Right atrium auricular region (tissue), 2 donors: Measurements from ENCODE around the gene ZNF496. TPM values are rescaled to one million over a fixed set of nuclear protein-coding genes. Genes with fewer than 3 reads are reported as not detected.
A peak's percentile ranks its signal among the peaks of the same experiment; 100 is the strongest.
"Not testable (repeated sequence)": the region's sequence is repeated elsewhere in the genome, so short reads cannot be mapped to it uniquely, and the experiment has no call there.

Experiments used
- DNase-seq: peaks from one replicate; pipeline ENCODE4 v3.0.0-alpha.2; 2019; ENCODE audit warnings: low spot score
- H3K27ac ChIP-seq, 2 donors: fragments of 200-600 bp; sonication (generic); 1 replicate in 1 of 2; 2 replicates in 1 of 2; pipeline ENCODE4 v1.5.1; 2016 to 2019
- H3K27me3 ChIP-seq, 2 donors: fragments of 200-600 bp; sonication (generic); one replicate each; pipeline versions ENCODE4 v1.5.1 to v1.6.0; 2017 to 2019
- H3K36me3 ChIP-seq: fragments of 200-600 bp; sonication (generic); one replicate; pipeline ENCODE4 v1.5.1; 2016
- H3K4me1 ChIP-seq, 2 donors: fragments of 200-600 bp; sonication (generic); one replicate each; pipeline versions ENCODE4 v1.5.1 to v1.6.0; 2017 to 2019
- H3K4me3 ChIP-seq, 2 donors: fragments of 200-600 bp; sonication (generic); 1 replicate in 1 of 2; 2 replicates in 1 of 2; pipeline ENCODE4 v1.5.1; 2017 to 2019; ENCODE audit warnings: mild to moderate bottlenecking in 1 of 2, moderate library complexity in 1 of 2
- H3K9me3 ChIP-seq, 2 donors: fragments of 200-600 bp; sonication (generic); one replicate each; pipeline ENCODE4 v1.5.1; 2019
- CTCF ChIP-seq, 2 donors: fragments of 200-600 bp; sonication (generic); IDR thresholded peaks; one replicate each; pipeline ENCODE4 v1.5.1; 2019; ENCODE audit warnings: antibody characterized with exemption in 2 of 2
- total RNA-seq, 2 donors: library from RNA; depleted of rRNA; stranded (reverse); fragments of >200 nt; gene quantifications; one replicate each; pipeline ENCODE4 v1.1.0, GENCODE V29; 2016

ZNF496 gene
- total RNA-seq, 2 donors from 2014 or later = 19.4 to 32.6 TPM

GRCh38 chr1:247293047-247293446 is 38.6 kb downstream of the ZNF496 start:
- no peaks in the 10 kb centered on the region for H3K9me3 ChIP-seq
- no peak for DNase-seq
- H3K27me3 ChIP-seq = no peaks in the 10 kb centered on the region
- TF ChIP-seq CTCF (IDR thresholded peaks at IDR 0.05) = no peak
- H3K27ac ChIP-seq = no peak overlapping the region
- no peaks in the 10 kb centered on the region for H3K36me3 ChIP-seq
- H3K4me3 ChIP-seq = no peak overlapping the region
- H3K4me1 ChIP-seq = no peaks in the 10 kb centered on the region

GRCh38 chr1:247291833-247292561 is 39.7 kb downstream of the ZNF496 start:
- no peaks in the 10 kb centered on the region for H3K9me3 ChIP-seq
- H3K27me3 ChIP-seq = no peaks in the 10 kb centered on the region
- H3K27ac ChIP-seq = no peak overlapping the region
- H3K36me3 ChIP-seq = no peaks in the 10 kb centered on the region
- H3K4me3 ChIP-seq = no peak overlapping the region
- no peaks in the 10 kb centered on the region for H3K4me1 ChIP-seq
- TF ChIP-seq CTCF (IDR thresholded peaks at IDR 0.05) = no peak
- DNase-seq = no peak

- no peak overlapping the region for H3K4me3 ChIP-seq
- no peaks in the 10 kb centered on the region for H3K4me1 ChIP-seq
- H3K27me3 ChIP-seq = no peaks in the 10 kb centered on the region
- no peaks in the 10 kb centered on the region for H3K9me3 ChIP-seq
- DNase-seq = no peak
- TF ChIP-seq CTCF (IDR thresholded peaks at IDR 0.05) = no peak
- no peaks in the 10 kb centered on the region for H3K36me3 ChIP-seq
- no peak overlapping the region for H3K27ac ChIP-seq
These were observed 40.5 kb downstream of the ZNF496 start for GRCh38 chr1:247291161-247291560.

- Histone ChIP-seq H3K36me3 (no peaks in the 10 kb centered on the region), H3K4me3 (no peak overlapping the region), H3K9me3 (no peaks in the 10 kb centered on the region), H3K27me3 (no peaks in the 10 kb centered on the region), H3K27ac (no peak overlapping the region), H3K4me1 (no peaks in the 10 kb centered on the region)
- no peak for TF ChIP-seq CTCF (IDR thresholded peaks at IDR 0.05)
- no peak for DNase-seq
These were observed 41.1 kb downstream of the ZNF496 start for GRCh38 chr1:247290576-247290975.

- not testable (repeated sequence) for H3K36me3 ChIP-seq, H3K4me3 ChIP-seq, H3K4me1 ChIP-seq, H3K27me3 ChIP-seq, H3K27ac ChIP-seq, DNase-seq, H3K9me3 ChIP-seq
These were observed 42.3 kb downstream of the ZNF496 start for GRCh38 chr1:247289274-247289892.

GRCh38 chr1:247288341-247288740 is 43.3 kb downstream of the ZNF496 start:
- no peak for TF ChIP-seq CTCF (IDR thresholded peaks at IDR 0.05)
- Histone ChIP-seq H3K4me3 (no peak overlapping the region), H3K9me3 (no peaks in the 10 kb centered on the region), H3K27ac (no peak overlapping the region), H3K4me1 (no peaks in the 10 kb centered on the region), H3K27me3 (no peaks in the 10 kb centered on the region), H3K36me3 (no peaks in the 10 kb centered on the region)
- peak; percentile 26 for DNase-seq
